GM13976 (cell line): Measurements from ENCODE around the gene PLXNB3.
"Not testable (repeated sequence)": the region's sequence is repeated elsewhere in the genome, so short reads cannot be mapped to it uniquely, and the experiment has no call there.

Experiments used
- DNase-seq: peaks from one replicate; pipeline ENCODE4 v3.0.0; 2012; ENCODE audit warnings: low spot score
- CTCF ChIP-seq: IDR thresholded peaks from 2 replicates; pipeline ENCODE4 v1.5.1; 2012; ENCODE audit warnings: borderline replicate concordance, mild to moderate bottlenecking; ENCODE audit not compliant: insufficient read depth; ENCODE audit errors: extremely low read depth, missing control alignments, control extremely low read depth
- in situ Hi-C: fragments of 300-500 bp; cut with MboI; formaldehyde crosslinking; loops from one replicate; pipeline ENCODE4 v1.12.0; 2022; ENCODE audit warnings: low sequenced_read_pairs, mixed read lengths, inconsistent platforms; ENCODE audit not compliant: unreplicated experiment

The PLXNB3 gene

GRCh38 chrX:153727123-153727931 is 36.7 kb upstream of the PLXNB3 start:
- no peak for DNase-seq
- TF ChIP-seq CTCF, result no peak
- in situ Hi-C loops, result no loop called here

GRCh38 chrX:153728095-153728494 is 36.0 kb upstream of the PLXNB3 start:
- DNase-seq, result no peak
- no peak for TF ChIP-seq CTCF

GRCh38 chrX:153728951-153729631 is 35.0 kb upstream of the PLXNB3 start:
- no peak for DNase-seq
- TF ChIP-seq CTCF, result no peak
- in situ Hi-C loops, result no loop called here

More at GRCh38 chrX:153728095-153728494, 36.0 kb upstream of the PLXNB3 start:
- in situ Hi-C loops, result no loop called here

GRCh38 chrX:153730115-153730514 is 33.9 kb upstream of the PLXNB3 start:
- DNase-seq, in situ Hi-C loops: not testable (repeated sequence)

GRCh38 chrX:153731117-153731844 is 32.8 kb upstream of the PLXNB3 start:
- TF ChIP-seq CTCF, result no peak
- DNase-seq, result no peak
- in situ Hi-C loops, result no loop called here

GRCh38 chrX:153731845-153732215 is 32.2 kb upstream of the PLXNB3 start:
- TF ChIP-seq CTCF, result no peak
- no peak for DNase-seq
- in situ Hi-C loops, result no loop called here
